CD14-positive monocyte (primary cell): Measurements from ENCODE around the gene RNF130. TPM values are rescaled to one million over a fixed set of nuclear protein-coding genes. Genes with fewer than 3 reads are reported as not detected.
A peak's percentile ranks its signal among the peaks of the same experiment; 100 is the strongest.

Source experiments
- DNase-seq, 3 donors: peaks; one replicate each; pipeline ENCODE4 v3.0.0-alpha.2; 2011 to 2022
- H2AFZ ChIP-seq: 2 replicates; pipeline ENCODE4 v1.6.0; 2012; ENCODE audit warnings: mild to moderate bottlenecking, low read depth, low read length, inconsistent platforms; ENCODE audit not compliant: insufficient read depth, poor library complexity, severe bottlenecking
- H3K27ac ChIP-seq, 2 donors: 1 replicate in 1 of 2; 2 replicates in 1 of 2; pipeline ENCODE4 v1.5.1; 2012 to 2013; ENCODE audit warnings: low read length in 2 of 2, control low read depth in 1 of 2, inconsistent platforms in 1 of 2, low read depth in 1 of 2, mild to moderate bottlenecking in 1 of 2
- H3K27me3 ChIP-seq, 2 donors: one replicate each; pipeline versions ENCODE4 v1.6.0 to v1.6.1; 2011 to 2013; ENCODE audit warnings: low read length in 2 of 2; ENCODE audit not compliant: control insufficient read depth in 2 of 2, insufficient read depth in 2 of 2
- H3K36me3 ChIP-seq, 2 donors: replicated peaks in 1 of 2; 1 replicate in 1 of 2; 2 replicates in 1 of 2; pipeline versions ENCODE4 v1.5.1 to v1.6.1; 2012 to 2013; ENCODE audit warnings: low read length in 2 of 2, control low read depth in 1 of 2, inconsistent platforms in 1 of 2, mild to moderate bottlenecking in 1 of 2; ENCODE audit not compliant: insufficient read depth in 2 of 2, control insufficient read depth in 1 of 2
- H3K4me1 ChIP-seq, 2 donors: 1 replicate in 1 of 2; 2 replicates in 1 of 2; pipeline versions ENCODE4 v1.5.1 to v1.6.1; 2012 to 2013; ENCODE audit warnings: low read length in 2 of 2, control low read depth in 1 of 2, inconsistent platforms in 1 of 2, mild to moderate bottlenecking in 1 of 2, moderate library complexity in 1 of 2; ENCODE audit not compliant: insufficient read depth in 2 of 2, control insufficient read depth in 1 of 2
- H3K4me2 ChIP-seq: replicated peaks from 2 replicates; pipeline ENCODE3; 2012; ENCODE audit warnings: low read length, moderate library complexity, mild to moderate bottlenecking; ENCODE audit not compliant: poor library complexity, severe bottlenecking; ENCODE audit errors: extremely low read depth
- H3K4me3 ChIP-seq, 3 experiments: fragments of 200-600 bp in 1 of 3; sonication (generic) in 1 of 3; replicated peaks in 1 of 3; 1 replicate in 2 of 3; 2 replicates in 1 of 3; pipeline ENCODE4 v1.5.1; 2011 to 2013; ENCODE audit warnings: low read length in 3 of 3, mild to moderate bottlenecking in 3 of 3, control low read depth in 2 of 3, low read depth in 2 of 3, inconsistent platforms in 1 of 3, moderate library complexity in 1 of 3
- H3K79me2 ChIP-seq: 2 replicates; pipeline ENCODE4 v1.6.0; 2012; ENCODE audit warnings: mild to moderate bottlenecking, control low read depth, inconsistent platforms, low read length, moderate library complexity; ENCODE audit not compliant: insufficient read depth
- H3K9ac ChIP-seq: 2 replicates; pipeline ENCODE4 v1.6.0; 2017; ENCODE audit warnings: low read length, mild to moderate bottlenecking; ENCODE audit not compliant: insufficient read depth, poor library complexity, severe bottlenecking
- H3K9me3 ChIP-seq, 2 donors: replicated peaks in 1 of 2; 1 replicate in 1 of 2; 2 replicates in 1 of 2; pipeline versions ENCODE4 v1.5.1 to v1.6.1; 2012 to 2013; ENCODE audit warnings: low read length in 2 of 2, control low read depth in 1 of 2; ENCODE audit not compliant: control insufficient read depth in 1 of 2, insufficient read depth in 1 of 2
- H4K20me1 ChIP-seq: 2 replicates; pipeline ENCODE4 v1.6.0; 2012; ENCODE audit warnings: mild to moderate bottlenecking, low read length, control low read depth, moderate library complexity; ENCODE audit not compliant: insufficient read depth
- H3K27ac Mint-ChIP-seq, 7 donors: one replicate each; pipeline ENCODE4 v1.8.0; 2020; ENCODE audit warnings: mild to moderate bottlenecking in 7 of 7, mixed read lengths in 7 of 7, moderate library complexity in 6 of 7, inconsistent platforms in 2 of 7
- H3K27me3 Mint-ChIP-seq, 3 donors: one replicate each; pipeline ENCODE4 v1.8.0; 2021 to 2022; ENCODE audit warnings: low read depth in 3 of 3, mild to moderate bottlenecking in 3 of 3, mixed read lengths in 3 of 3, moderate library complexity in 3 of 3, inconsistent platforms in 1 of 3
- H3K36me3 Mint-ChIP-seq, 2 donors: one replicate each; pipeline ENCODE4 v1.8.0; 2020; ENCODE audit warnings: mixed read lengths in 2 of 2, inconsistent platforms in 1 of 2, mild to moderate bottlenecking in 1 of 2
- H3K4me1 Mint-ChIP-seq: one replicate; pipeline ENCODE4 v1.8.0; 2020; ENCODE audit warnings: mild to moderate bottlenecking, mixed read lengths
- H3K4me3 Mint-ChIP-seq, 2 donors: one replicate each; pipeline ENCODE4 v1.8.0; 2020; ENCODE audit warnings: mild to moderate bottlenecking in 2 of 2, mixed read lengths in 2 of 2, moderate library complexity in 1 of 2
- H3K9me3 Mint-ChIP-seq, 7 donors: one replicate each; pipeline ENCODE4 v1.8.0; 2020 to 2022; ENCODE audit warnings: mixed read lengths in 7 of 7, mild to moderate bottlenecking in 6 of 7, moderate library complexity in 6 of 7, inconsistent platforms in 2 of 7
- CTCF ChIP-seq: fragments of 200-600 bp; IDR thresholded peaks from one replicate; pipeline ENCODE4 v1.8.0; 2022; ENCODE audit warnings: antibody characterized with exemption, mild to moderate bottlenecking
- WGBS: methylation state at CpG from one replicate; pipeline ENCODE4 v1.1.5; 2013; ENCODE audit warnings: missing lambda C conversion rate; ENCODE audit not compliant: insufficient coverage; 5-methylcytosine and 5-hydroxymethylcytosine counted together
- intact Hi-C, 2 donors: fragments of 100-400 bp; cut with micrococcal nuclease; formaldehyde crosslinking; loops; one replicate each; pipeline versions ENCODE4 v1.15.0 to v1.15.1; 2023
- polyA plus RNA-seq, 3 donors: library from polyadenylated mRNA; depleted of rRNA in 1 of 3; unstranded in 2 of 3; stranded (reverse) in 1 of 3; fragments of 300-500 nt in 2 of 3; fragments of >200 nt in 1 of 3; fragmentation: Illumina TruSeq in 2 of 3; gene quantifications; 1 replicate in 2 of 3; 2 replicates in 1 of 3; pipeline ENCODE4 v1.2.3, GENCODE V29; 2012 to 2021

Gene RNF130
- polyA plus RNA-seq, 3 donors: 294 to 439 (median 376) TPM

DNA sequence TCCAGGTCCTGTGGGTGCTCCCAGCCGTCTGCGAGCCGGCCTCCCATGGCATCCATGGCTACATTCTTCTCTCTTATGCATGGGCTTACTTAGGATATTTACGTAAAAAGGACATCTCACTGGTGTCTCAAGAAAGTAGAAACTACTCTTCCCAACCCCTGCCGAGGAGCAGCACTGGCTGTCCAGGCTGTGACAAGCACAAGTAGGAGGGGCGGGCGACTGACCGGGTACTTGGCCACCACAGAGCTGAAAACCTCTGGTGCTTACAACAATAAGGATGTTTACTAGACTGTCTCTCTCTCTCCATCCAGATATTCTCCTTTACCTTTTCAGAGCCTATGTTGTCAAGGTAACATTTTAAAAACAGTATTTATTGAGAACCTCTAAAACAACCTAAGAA is 107.5 kb downstream of the RNF130 start:
- Histone ChIP-seq H4K20me1 (peaks cover 63% of the 10 kb centered on the region), H3K4me3 (no peak overlapping the region), H3K4me1 (peaks cover 13 to 17% of the 10 kb centered on the region in 2 donors), H3K36me3 (peaks cover 76 to 91% of the 10 kb centered on the region in 2 donors), H3K4me2 (no peak overlapping the region), H3K9me3 (no peaks in the 10 kb centered on the region), H3K79me2 (peaks cover 37% of the 10 kb centered on the region), H3K27ac (peak overlapping the region in 1 of 2 donors; percentile 47), H3K27me3 (no peaks in the 10 kb centered on the region), H2AFZ (no peak overlapping the region), H3K9ac (no peak overlapping the region)
- WGBS: 96% methylated on average over 6 of the region's 8 CpGs
- H3K27ac Mint-ChIP-seq: peak overlapping the region in 1 of 7 donors; percentile 46
- H3K9me3 Mint-ChIP-seq: no peaks in the 10 kb centered on the region
- no peak overlapping the region for H3K4me3 Mint-ChIP-seq
- peaks cover 83 to 91% of the 10 kb centered on the region in 2 donors for H3K36me3 Mint-ChIP-seq
- intact Hi-C loops: no loop called here
- no peaks in the 10 kb centered on the region for H3K27me3 Mint-ChIP-seq
- H3K4me1 Mint-ChIP-seq: peaks cover 14% of the 10 kb centered on the region
- DNase-seq: no peak
- TF ChIP-seq CTCF: no peak

GRCh38 chr5:179963375-179963774 is 108.2 kb downstream of the RNF130 start:
- no peaks in the 10 kb centered on the region for H3K9me3 Mint-ChIP-seq
- H3K4me1 Mint-ChIP-seq: peaks cover 15% of the 10 kb centered on the region
- Histone ChIP-seq H3K79me2 (peaks cover 35% of the 10 kb centered on the region), H3K9me3 (no peaks in the 10 kb centered on the region), H2AFZ (no peak overlapping the region), H3K4me3 (no peak overlapping the region), H3K27me3 (no peaks in the 10 kb centered on the region), H3K9ac (no peak overlapping the region), H3K36me3 (peaks cover 73 to 91% of the 10 kb centered on the region in 2 donors), H3K4me1 (peaks cover 13 to 17% of the 10 kb centered on the region in 2 donors), H3K4me2 (no peak overlapping the region), H3K27ac (peak overlapping the region in 1 of 2 donors; percentile 47), H4K20me1 (peaks cover 70% of the 10 kb centered on the region)
- no peak overlapping the region for H3K27ac Mint-ChIP-seq
- intact Hi-C loops: no loop called here
- 94% methylated on average over 4 of the region's 4 CpGs for WGBS
- peaks cover 81 to 91% of the 10 kb centered on the region in 2 donors for H3K36me3 Mint-ChIP-seq
- no peaks in the 10 kb centered on the region for H3K27me3 Mint-ChIP-seq
- H3K4me3 Mint-ChIP-seq: no peak overlapping the region
- TF ChIP-seq CTCF: no peak
- DNase-seq: no peak
